ENCODE data around the gene VSTM2L. TPM values are rescaled to one million over a fixed set of nuclear protein-coding genes. Genes with fewer than 3 reads are reported as not detected.

Gene VSTM2L
- total and polyA plus RNA-seq, 2 donors (not counting 3 experiments of a cell fraction or from before 2014, with no cell fraction given): 0.18 TPM; not detected in 1

- CTCF ChIA-PET: interaction anchor here (1.0 kb wide), 1 partner anchor 13 kb away, joined by 3 read pairs; no protein-coding TSS in a partner anchor
- dilution Hi-C loops (cut with MboI; ENCODE audit: extremely low pct_ligation_motif_present, low sequenced_read_pairs): no loop called here
- intact Hi-C loops (cut with micrococcal nuclease): no loop called here
Measured at GRCh38 chr20:37981568-37981967, 78.6 kb downstream of the VSTM2L start.

More at GRCh38 chr20:37981568-37981967, 78.6 kb downstream of the VSTM2L start:
- POLR2A ChIA-PET: no interaction called here
- Histone ChIP-seq H2AFZ (ENCODE audit: low read depth, low read length) (no peak overlapping the region), H3K27ac (ENCODE audit: insufficient read depth, low read depth, low read length) (no peak overlapping the region), H3K9me1 (replicated peaks; ENCODE audit: control insufficient read depth, extremely low read depth, insufficient read depth, low read length) (no peaks in the 10 kb centered on the region), H3K27me3 (ENCODE audit: control insufficient read depth in 2 of 2, insufficient read depth in 2 of 2, low read length in 2 of 2) (peaks cover 8 to 12% of the 10 kb centered on the region in 2 experiments), H3K4me3 (replicated peaks in 1 of 3; ENCODE audit: insufficient read depth in 1 of 3, low read depth in 1 of 3, low read length in 3 of 3) (no peak overlapping the region), H3K36me3 (ENCODE audit: control insufficient read depth in 2 of 2, extremely low read depth in 1 of 2, insufficient read depth in 2 of 2, low read length in 2 of 2) (no peaks in the 10 kb centered on the region), H3K9ac (replicated peaks; ENCODE audit: extremely low read depth, insufficient read depth, low read length) (no peak overlapping the region), H3K4me1 (ENCODE audit: control insufficient read depth, extremely low read depth, insufficient read depth, low read length) (no peaks in the 10 kb centered on the region), H3K79me2 (ENCODE audit: control insufficient read depth, insufficient read depth, low read length) (no peaks in the 10 kb centered on the region), H4K20me1 (replicated peaks; ENCODE audit: control insufficient read depth, extremely low read depth, insufficient read depth, low read length) (no peaks in the 10 kb centered on the region), H3K9me3 (replicated peaks; ENCODE audit: control insufficient read depth, insufficient read depth, low read length) (no peaks in the 10 kb centered on the region), H3K4me2 (ENCODE audit: insufficient read depth, low read length) (no peak overlapping the region)
- TF ChIP-seq POLR2A (IDR thresholded peaks at IDR 0.05; ENCODE audit: low read depth, low read length) (no peak), EZH2 (IDR thresholded peaks at IDR 0.05; ENCODE audit: borderline replicate concordance, low read depth, low read length, severe bottlenecking) (no peak), CTCF (IDR thresholded peaks at IDR 0.05; ENCODE audit: extremely low read depth in 1 of 2, insufficient read depth in 1 of 2, low read depth in 1 of 2, low read length in 2 of 2) (no peak), MYC (IDR thresholded peaks at IDR 0.05; ENCODE audit: low read depth, low read length) (no peak), POLR2AphosphoS5 (IDR thresholded peaks at IDR 0.05; ENCODE audit: insufficient read depth, low read depth, low read length) (no peak), FOS (IDR thresholded peaks at IDR 0.05; ENCODE audit: borderline replicate concordance, insufficient read depth, low read length) (no peak), GATA2 (IDR thresholded peaks at IDR 0.05; ENCODE audit: insufficient read depth, insufficient read length, low read depth, low read length) (no peak), JUN (IDR thresholded peaks at IDR 0.05; ENCODE audit: borderline replicate concordance, insufficient read depth, insufficient read length, low read depth) (no peak), MAX (IDR thresholded peaks at IDR 0.05; ENCODE audit: insufficient read depth, insufficient read length) (no peak)
- no TSS peak for BruUV-seq (replicated peaks)
- DNase-seq (ENCODE audit: low read depth, low spot score): no peak
- no peak for FAIRE-seq
